Pons (tissue), 1 donor: Measurements from ENCODE around the gene ARHGEF39.
A peak's percentile ranks its signal among the peaks of the same experiment; 100 is the strongest.
"Not testable (repeated sequence)": the region's sequence is repeated elsewhere in the genome, so short reads cannot be mapped to it uniquely, and the experiment has no call there.

ENCODE experiments used
- DNase-seq: peaks from one replicate; pipeline ENCODE4 v3.0.0-alpha.2; 2016; ENCODE audit warnings: low spot score

The ARHGEF39 gene

GRCh38 chr9:35618854-35619799 lies 45.9 kb downstream of the ARHGEF39 start:
- DNase-seq: no peak

GRCh38 chr9:35618325-35618727 lies 46.7 kb downstream of the ARHGEF39 start, which contains the start of gene CD72:
Gene CD72, minus strand, starts transcription at chr9:35618413. Its CDS starts 110 bp downstream, at chr9:35618303.
- no peak for DNase-seq

- DNase-seq: no peak
These were observed 47.4 kb downstream of the ARHGEF39 start for GRCh38 chr9:35617548-35617947.

- no peak for DNase-seq
These were observed 48.1 kb downstream of the ARHGEF39 start for GRCh38 chr9:35616681-35617459.

- no peak for DNase-seq
These were observed 48.9 kb downstream of the ARHGEF39 start for GRCh38 chr9:35615981-35616680.

GRCh38 chr9:35612843-35613242 lies 52.2 kb downstream of the ARHGEF39 start:
- DNase-seq: no peak

GRCh38 chr9:35612066-35612465 lies 52.9 kb downstream of the ARHGEF39 start:
- not testable (repeated sequence) for DNase-seq

GRCh38 chr9:35611230-35611797 lies 53.7 kb downstream of the ARHGEF39 start:
- peak; percentile 66 for DNase-seq

- no peak for DNase-seq
These were observed 55.2 kb downstream of the ARHGEF39 start for GRCh38 chr9:35609820-35610163.
